PC-3 (cell line): ENCODE measurements around the gene MTHFD1L. TPM values are rescaled to one million over a fixed set of nuclear protein-coding genes. Genes with fewer than 3 reads are reported as not detected.

Experiments used
- ATAC-seq: fragments of 200-7000 bp; cut with Tn5 transposase; 2 replicates; pipeline ENCODE4 v1.9.1; 2020; ENCODE audit warnings: mild to moderate bottlenecking, moderate library complexity
- BruUV-seq: library from RNA; stranded (reverse); fragments of 400-500 nt; replicated peaks from 2 replicates; lab custom pipeline; 2021; lab: Mats Ljungman, UMichigan
- CTCF ChIA-PET: fragments of 300-600 bp; sonication (Branson Sonifier 250); formaldehyde crosslinking; loops from one replicate; lab custom pipeline; 2022; ENCODE audit warnings: antibody characterized with exemption; lab: Charles Lee
- POLR2A ChIA-PET: fragments of 300-600 bp; sonication (Branson Sonifier 250); formaldehyde crosslinking; loops from one replicate; lab custom pipeline; 2022; ENCODE audit warnings: antibody characterized with exemption; ENCODE audit not compliant: unreplicated experiment; lab: Charles Lee
- DNase-seq: peaks from one replicate; pipeline ENCODE4 v3.0.0-alpha.2; 2015
- H2AFZ ChIP-seq: fragments of 300-600 bp; sonication (generic); 2 replicates; pipeline ENCODE4 v1.6.0; 2016; ENCODE audit warnings: antibody characterized with exemption, low read length
- H3F3A ChIP-seq: fragments of 300-600 bp; sonication (generic); one replicate; pipeline ENCODE4 v1.6.0; 2017; ENCODE audit warnings: antibody characterized with exemption, low read length, control low read depth, mild to moderate bottlenecking; ENCODE audit not compliant: unreplicated experiment
- H3K27ac ChIP-seq: fragments of 300-600 bp; sonication (generic); 2 replicates; pipeline ENCODE4 v1.5.1; 2016; ENCODE audit warnings: mild to moderate bottlenecking, low read length
- H3K27me3 ChIP-seq: fragments of 300-600 bp; sonication (generic); 2 replicates; pipeline ENCODE4 v1.6.1; 2016; ENCODE audit warnings: low read length, mixed read lengths
- H3K36me3 ChIP-seq: fragments of 300-600 bp; sonication (generic); 2 replicates; pipeline ENCODE4 v1.6.1; 2016; ENCODE audit warnings: low read depth, mixed run types, low read length, mixed read lengths
- H3K4me1 ChIP-seq: fragments of 300-600 bp; sonication (generic); 2 replicates; pipeline ENCODE4 v1.5.1; 2016; ENCODE audit warnings: low read length; ENCODE audit not compliant: insufficient read depth
- H3K4me2 ChIP-seq: fragments of 300-600 bp; sonication (generic); 2 replicates; pipeline ENCODE4 v1.6.0; 2016; ENCODE audit warnings: low read length
- H3K4me3 ChIP-seq: fragments of 300-600 bp; sonication (generic); 2 replicates; pipeline ENCODE4 v1.5.1; 2016; ENCODE audit warnings: mild to moderate bottlenecking, low read length, mixed read lengths
- H3K79me2 ChIP-seq: fragments of 300-600 bp; sonication (generic); 2 replicates; pipeline ENCODE4 v1.6.1; 2017; ENCODE audit warnings: low read length, mixed read lengths
- H3K9ac ChIP-seq: fragments of 300-600 bp; sonication (generic); 2 replicates; pipeline ENCODE4 v1.6.0; 2016; ENCODE audit warnings: mild to moderate bottlenecking, low read length
- H3K9me2 ChIP-seq: fragments of 300-600 bp; sonication (generic); replicated peaks from 2 replicates; pipeline ENCODE4 v1.6.1; 2016; ENCODE audit warnings: mixed run types, low read length, mixed read lengths
- H3K9me3 ChIP-seq: fragments of 300-600 bp; sonication (generic); 2 replicates; pipeline ENCODE4 v1.6.1; 2016; ENCODE audit warnings: low read length, mixed read lengths
- H4K20me1 ChIP-seq: fragments of 300-600 bp; sonication (generic); 2 replicates; pipeline ENCODE4 v1.6.1; 2016; ENCODE audit warnings: low read length, mixed read lengths
- CTCF ChIP-seq: fragments of 300-600 bp; sonication (generic); conservative IDR thresholded peaks from 2 replicates; pipeline ENCODE4 v1.5.1; 2017; ENCODE audit warnings: antibody characterized with exemption, low read depth, mild to moderate bottlenecking, low read length
- EZH2 ChIP-seq: fragments of 300-600 bp; sonication (generic); IDR thresholded peaks from one replicate; pipeline ENCODE4 v1.6.1; 2017; ENCODE audit warnings: antibody characterized with exemption, mild to moderate bottlenecking, low read length; ENCODE audit not compliant: unreplicated experiment
- EZH2phosphoT487 ChIP-seq: fragments of 300-600 bp; sonication (generic); IDR thresholded peaks from 2 replicates; pipeline ENCODE4 v1.6.1; 2018; ENCODE audit warnings: mild to moderate bottlenecking, antibody characterized with exemption, low read length, borderline replicate concordance
- intact Hi-C: fragments of 100-400 bp; cut with micrococcal nuclease; formaldehyde crosslinking; loops from 2 replicates; pipeline ENCODE4 v1.9.0; 2023
- total RNA-seq: library from RNA; depleted of rRNA; stranded (reverse); fragments of >200 nt; gene quantifications from 2 replicates; pipeline ENCODE4 v1.2.3, GENCODE V29; 2014

MTHFD1L gene
- total RNA-seq, 1 experiment from 2014 or later = 11.9 TPM

- no peak overlapping the region for H3K9ac ChIP-seq
- no peaks in the 10 kb centered on the region for H3F3A ChIP-seq
- no peak overlapping the region for H3K4me2 ChIP-seq
- H3K4me1 ChIP-seq = peaks cover 4% of the 10 kb centered on the region
- H2AFZ ChIP-seq = no peak overlapping the region
- H3K27ac ChIP-seq = no peak overlapping the region
- no TSS peak for BruUV-seq
- no peaks in the 10 kb centered on the region for H3K9me3 ChIP-seq
- no peak overlapping the region for H3K4me3 ChIP-seq
- H3K79me2 ChIP-seq = no peaks in the 10 kb centered on the region
- no peaks in the 10 kb centered on the region; the same call in 1 of the 2 replicates for H3K36me3 ChIP-seq
- H3K9me2 ChIP-seq = no peaks in the 10 kb centered on the region
- H4K20me1 ChIP-seq = no peaks in the 10 kb centered on the region
- POLR2A ChIA-PET = no interaction called here
- no peak for TF ChIP-seq EZH2
- no peak for TF ChIP-seq CTCF
- TF ChIP-seq EZH2phosphoT487 = no peak
- ATAC-seq = no peak
- H3K27me3 ChIP-seq = no peaks in the 10 kb centered on the region
- CTCF ChIA-PET = no interaction called here
- no peak for DNase-seq
- intact Hi-C loops = no loop called here
These were observed 70.6 kb downstream of the MTHFD1L start for GRCh38 chr6:150936021-150936555.

GRCh38 chr6:150937132-150937906, 71.8 kb downstream of the MTHFD1L start:
- DNase-seq = no peak
- Histone ChIP-seq H3K4me1 (peaks cover 4% of the 10 kb centered on the region), H3K9ac (no peak overlapping the region), H3K9me3 (no peaks in the 10 kb centered on the region), H3K79me2 (no peaks in the 10 kb centered on the region), H3K36me3 (no peaks in the 10 kb centered on the region; the same call in 1 of the 2 replicates), H3K4me2 (no peak overlapping the region), H3K9me2 (no peaks in the 10 kb centered on the region), H3K4me3 (no peak overlapping the region), H3F3A (no peaks in the 10 kb centered on the region), H4K20me1 (no peaks in the 10 kb centered on the region), H2AFZ (no peak overlapping the region), H3K27ac (no peak overlapping the region), H3K27me3 (no peaks in the 10 kb centered on the region)
- ChIA-PET CTCF (no interaction called here), POLR2A (no interaction called here)
- no TSS peak for BruUV-seq
- TF ChIP-seq EZH2phosphoT487 (no peak), CTCF (no peak), EZH2 (no peak)
- intact Hi-C loops = no loop called here
- ATAC-seq = no peak

GRCh38 chr6:150939399-150939798, 73.9 kb downstream of the MTHFD1L start:
- no peak overlapping the region for H3K9ac ChIP-seq
- H3K4me3 ChIP-seq = no peak overlapping the region
- no peaks in the 10 kb centered on the region; the same call in 1 of the 2 replicates for H3K36me3 ChIP-seq
- ChIA-PET POLR2A (no interaction called here), CTCF (no interaction called here)
- peaks cover 4% of the 10 kb centered on the region for H3K4me1 ChIP-seq
- H3K9me2 ChIP-seq = no peaks in the 10 kb centered on the region
- H3K27ac ChIP-seq = no peak overlapping the region
- no peak for DNase-seq
- no peaks in the 10 kb centered on the region for H3F3A ChIP-seq
- no peaks in the 10 kb centered on the region for H3K79me2 ChIP-seq
- no peaks in the 10 kb centered on the region for H3K27me3 ChIP-seq
- intact Hi-C loops = no loop called here
- no peak for ATAC-seq
- H4K20me1 ChIP-seq = no peaks in the 10 kb centered on the region
- no peak overlapping the region for H3K4me2 ChIP-seq
- no TSS peak for BruUV-seq
- TF ChIP-seq EZH2 (no peak), CTCF (no peak), EZH2phosphoT487 (no peak)
- no peak overlapping the region for H2AFZ ChIP-seq
- H3K9me3 ChIP-seq = no peaks in the 10 kb centered on the region
